Stomach (tissue), 9 donors: ENCODE data around the gene BRD3OS. TPM values are rescaled to one million over a fixed set of nuclear protein-coding genes. Genes with fewer than 3 reads are reported as not detected.

Source experiments
- DNase-seq, 2 donors: peaks; one replicate each; pipeline versions ENCODE4 v3.0.0 to v3.0.0-alpha.2; 2013 to 2019
- H3K27ac ChIP-seq, 5 donors: fragments of 200-600 bp in 4 of 5; sonication (generic) in 4 of 5; one replicate each; pipeline ENCODE4 v1.5.1; 2013 to 2019; ENCODE audit warnings: mild to moderate bottlenecking in 1 of 5, moderate library complexity in 1 of 5
- H3K27me3 ChIP-seq, 3 donors: fragments of 200-600 bp; sonication (generic); one replicate each; pipeline ENCODE4 v1.5.1; 2017 to 2019; ENCODE audit warnings: mixed run types in 1 of 3
- H3K36me3 ChIP-seq, 4 donors: fragments of 200-600 bp; sonication (generic); 1 replicate in 3 of 4; 2 replicates in 1 of 4; pipeline ENCODE4 v1.5.1; 2016 to 2019
- H3K4me1 ChIP-seq, 4 donors: fragments of 200-600 bp; sonication (generic); one replicate each; pipeline ENCODE4 v1.5.1; 2016 to 2019
- H3K4me3 ChIP-seq, 4 donors: fragments of 200-600 bp; sonication (generic) in 3 of 4; one replicate each; pipeline ENCODE4 v1.5.1; 2016 to 2019; ENCODE audit warnings: mild to moderate bottlenecking in 1 of 4
- H3K9me3 ChIP-seq, 4 donors: fragments of 200-600 bp; sonication (generic); one replicate each; pipeline ENCODE4 v1.5.1; 2016 to 2019
- CTCF ChIP-seq, 7 experiments: fragments of 450-650 bp in 4 of 7; fragments of 200-600 bp in 3 of 7; sonication (generic) in 3 of 7; IDR thresholded peaks; one replicate each; pipeline ENCODE4 v1.5.1; 2016 to 2019; ENCODE audit warnings: antibody characterized with exemption in 7 of 7, control low read depth in 2 of 7, mild to moderate bottlenecking in 1 of 7
- EP300 ChIP-seq: sonication (generic); formaldehyde crosslinking; IDR thresholded peaks from one replicate; pipeline ENCODE4 v1.6.1; 2017; ENCODE audit warnings: antibody characterized with exemption
- POLR2A ChIP-seq, 4 donors: fragments of 450-650 bp; IDR thresholded peaks; one replicate each; pipeline ENCODE4 v1.6.1; 2016; ENCODE audit warnings: antibody characterized with exemption in 4 of 4, control low read depth in 2 of 4, mild to moderate bottlenecking in 1 of 4, moderate library complexity in 1 of 4
- POLR2AphosphoS5 ChIP-seq, 3 donors: sonication (generic); formaldehyde crosslinking; IDR thresholded peaks; one replicate each; pipeline ENCODE4 v1.6.1; 2016; ENCODE audit warnings: antibody characterized with exemption in 3 of 3
- WGBS, 5 donors: extraction: QIAGEN DNeasy Blood & Tissue Kit in 3 of 5; methylation state at CpG; one replicate each; pipeline versions ENCODE4 v1.1.5 to v1.1.7; 2013 to 2018; 5-methylcytosine and 5-hydroxymethylcytosine counted together
- intact Hi-C: fragments of 100-400 bp; cut with DNase I; formaldehyde crosslinking; loops from one replicate; pipeline ENCODE4 v1.15.1; 2023; ENCODE audit warnings: low total_unique reads
- polyA plus RNA-seq, 3 donors: library from polyadenylated mRNA; stranded (reverse); fragments of 200-250 nt; gene quantifications; one replicate each; pipeline ENCODE4 v1.2.3, GENCODE V29; 2013
- total RNA-seq, 5 donors: library from RNA; depleted of rRNA; stranded (reverse); fragments of >200 nt; gene quantifications; one replicate each; pipeline versions ENCODE4 v1.1.0 to v1.2.3, GENCODE V29; 2014 to 2016
- donor health status: healthy with polysubstance abuse.
- donor health status: Bipolar disorder and iron deficiency.
- donor health status: healthy.

The BRD3OS gene
- total and polyA plus RNA-seq, 8 donors = 2.4 to 12.0 (median 6.2) TPM; not detected in 1

GRCh38 chr9:134059188-134059641 lies 33.9 kb downstream of the BRD3OS start:
- Histone ChIP-seq H3K36me3 (no peaks in the 10 kb centered on the region), H3K27ac (no peak overlapping the region), H3K9me3 (no peaks in the 10 kb centered on the region), H3K27me3 (no peaks in the 10 kb centered on the region), H3K4me3 (no peak overlapping the region), H3K4me1 (peaks cover 70 to 99% (median 97%) of the 10 kb centered on the region in 4 donors)
- WGBS, 5 donors = 81 to 84% (median 83%) methylated on average over 16 of the region's 16 CpGs
- intact Hi-C loops = no loop called here
- DNase-seq = peak; percentile 2 to 23
- no peak for TF ChIP-seq POLR2AphosphoS5 (IDR thresholded peaks at IDR 0.05)
- no peak for TF ChIP-seq CTCF (IDR thresholded peaks at IDR 0.05)
- no peak for TF ChIP-seq EP300
- TF ChIP-seq POLR2A (IDR thresholded peaks at IDR 0.05) = no peak

GRCh38 chr9:134059661-134060395 lies 34.5 kb downstream of the BRD3OS start:
- intact Hi-C loops = loop anchor here (5.0 kb wide), 1 partner anchor 33 kb away; the partner anchor contains the start of gene BRD3OS
- no peaks in the 10 kb centered on the region for H3K36me3 ChIP-seq
- 70 to 85% (median 84%) methylated on average over 7 to 17 of the region's 17 CpGs for WGBS, 5 donors
- TF ChIP-seq CTCF (IDR thresholded peaks at IDR 0.05) (no peak), POLR2AphosphoS5 (IDR thresholded peaks at IDR 0.05) (no peak), POLR2A (IDR thresholded peaks at IDR 0.05) (no peak), EP300 (no peak)
- no peaks in the 10 kb centered on the region for H3K27me3 ChIP-seq
- no peak overlapping the region for H3K4me3 ChIP-seq
- no peaks in the 10 kb centered on the region for H3K9me3 ChIP-seq
- peak; percentile 26 to 39 for DNase-seq
- peaks cover 73 to 99% (median 97%) of the 10 kb centered on the region in 4 donors for H3K4me1 ChIP-seq
- H3K27ac ChIP-seq = no peak overlapping the region

GRCh38 chr9:134060546-134060945 lies 35.3 kb downstream of the BRD3OS start:
- DNase-seq = peak; percentile 2 to 5
- peaks cover 68 to 99% (median 97%) of the 10 kb centered on the region in 4 donors for H3K4me1 ChIP-seq
- no peak overlapping the region for H3K27ac ChIP-seq
- TF ChIP-seq EP300 (no peak), POLR2AphosphoS5 (IDR thresholded peaks at IDR 0.05) (no peak), POLR2A (IDR thresholded peaks at IDR 0.05) (no peak), CTCF (IDR thresholded peaks at IDR 0.05) (no peak)
- H3K4me3 ChIP-seq = no peak overlapping the region
- no peaks in the 10 kb centered on the region for H3K9me3 ChIP-seq
- intact Hi-C loops = loop anchor here (5.0 kb wide), 1 partner anchor 33 kb away; the partner anchor contains the start of gene BRD3OS
- H3K36me3 ChIP-seq = no peaks in the 10 kb centered on the region
- WGBS, 5 donors = 45 to 82% (median 68%) methylated on average over 2 to 4 of the region's 4 CpGs
- no peaks in the 10 kb centered on the region for H3K27me3 ChIP-seq

GRCh38 chr9:134061019-134061687 lies 35.9 kb downstream of the BRD3OS start:
- H3K4me3 ChIP-seq = no peak overlapping the region
- no peak overlapping the region for H3K27ac ChIP-seq
- no peaks in the 10 kb centered on the region for H3K36me3 ChIP-seq
- TF ChIP-seq CTCF (IDR thresholded peaks at IDR 0.05) (no peak), EP300 (no peak), POLR2A (IDR thresholded peaks at IDR 0.05) (no peak), POLR2AphosphoS5 (IDR thresholded peaks at IDR 0.05) (no peak)
- WGBS, 5 donors = 73 to 86% (median 78%) methylated on average over 4 of the region's 4 CpGs; no CpG with 5 or more reads in 2 of the 5 donors
- intact Hi-C loops = loop anchor here (5.0 kb wide), 1 partner anchor 34 kb away; the partner anchor contains the start of gene BRD3OS
- no peaks in the 10 kb centered on the region for H3K27me3 ChIP-seq
- DNase-seq = peak in 1 of 2 donors; percentile 3
- peaks cover 68 to 99% (median 97%) of the 10 kb centered on the region in 4 donors for H3K4me1 ChIP-seq
- H3K9me3 ChIP-seq = no peaks in the 10 kb centered on the region
